SK-N-DZ (cell line): ENCODE measurements around the gene UBE2D3.
A peak's percentile ranks its signal among the peaks of the same experiment; 100 is the strongest.

ENCODE experiments used
- DNase-seq: peaks from one replicate; pipeline ENCODE4 v3.0.0-alpha.2; 2015; ENCODE audit warnings: low spot score

UBE2D3 gene

GRCh38 chr4:102792361-102792936 is 34.9 kb downstream of the UBE2D3 start:
- DNase-seq: no peak

GRCh38 chr4:102791318-102791835 is 36.0 kb downstream of the UBE2D3 start:
- DNase-seq: no peak

- DNase-seq: no peak
Measured at GRCh38 chr4:102789317-102789717, 38.0 kb downstream of the UBE2D3 start.

GRCh38 chr4:102787944-102788343 is 39.4 kb downstream of the UBE2D3 start:
- no peak for DNase-seq

GRCh38 chr4:102787096-102787881 is 40.1 kb downstream of the UBE2D3 start:
- DNase-seq: no peak

GRCh38 chr4:102786279-102786678 is 41.1 kb downstream of the UBE2D3 start:
- DNase-seq: no peak

- no peak for DNase-seq
Measured at GRCh38 chr4:102783006-102783405, 44.3 kb downstream of the UBE2D3 start.

GRCh38 chr4:102781570-102781969 is 45.8 kb downstream of the UBE2D3 start:
- DNase-seq: no peak

- no peak for DNase-seq
Measured at GRCh38 chr4:102780476-102781144, 46.7 kb downstream of the UBE2D3 start.

GRCh38 chr4:102779204-102779603 is 48.1 kb downstream of the UBE2D3 start:
- DNase-seq: no peak

- no peak for DNase-seq
Measured at GRCh38 chr4:102778720-102779119, 48.6 kb downstream of the UBE2D3 start.

GRCh38 chr4:102775805-102776204 is 51.5 kb downstream of the UBE2D3 start:
- DNase-seq: no peak

GRCh38 chr4:102774254-102774653 is 53.1 kb downstream of the UBE2D3 start:
- DNase-seq: no peak

GRCh38 chr4:102772738-102773340 is 54.5 kb downstream of the UBE2D3 start:
- no peak for DNase-seq

- DNase-seq: no peak
Measured at GRCh38 chr4:102764901-102765300, 62.5 kb downstream of the UBE2D3 start.

- DNase-seq: no peak
Measured at GRCh38 chr4:102761906-102762305, 65.4 kb downstream of the UBE2D3 start.

GRCh38 chr4:102761296-102761701 is 66.1 kb downstream of the UBE2D3 start:
- no peak for DNase-seq

GRCh38 chr4:102760645-102761295 is 66.6 kb downstream of the UBE2D3 start, which contains the start of gene MANBA:
TSS of gene MANBA (minus strand) at chr4:102760968. CDS start at chr4:102760894, 74 bp downstream.
- peak; percentile 80 for DNase-seq

- DNase-seq: no peak
Measured at GRCh38 chr4:102759831-102760644, 67.3 kb downstream of the UBE2D3 start.
